GM12892 (cell line): ENCODE results near the gene CMTM8.

Experiments used
- POLR2A ChIP-seq: IDR thresholded peaks from 2 replicates; pipeline ENCODE4 v1.6.1; 2011; ENCODE audit warnings: low read depth, low read length, control low read depth
- POLR2AphosphoS5 ChIP-seq: IDR thresholded peaks from 2 replicates; pipeline ENCODE4 v1.6.1; 2011; ENCODE audit warnings: low read depth, low read length, control low read depth
- TAF1 ChIP-seq: IDR thresholded peaks from 2 replicates; pipeline ENCODE4 v1.6.1; 2011; ENCODE audit warnings: low read depth, mild to moderate bottlenecking, control low read depth, low read length, borderline replicate concordance

DNA sequence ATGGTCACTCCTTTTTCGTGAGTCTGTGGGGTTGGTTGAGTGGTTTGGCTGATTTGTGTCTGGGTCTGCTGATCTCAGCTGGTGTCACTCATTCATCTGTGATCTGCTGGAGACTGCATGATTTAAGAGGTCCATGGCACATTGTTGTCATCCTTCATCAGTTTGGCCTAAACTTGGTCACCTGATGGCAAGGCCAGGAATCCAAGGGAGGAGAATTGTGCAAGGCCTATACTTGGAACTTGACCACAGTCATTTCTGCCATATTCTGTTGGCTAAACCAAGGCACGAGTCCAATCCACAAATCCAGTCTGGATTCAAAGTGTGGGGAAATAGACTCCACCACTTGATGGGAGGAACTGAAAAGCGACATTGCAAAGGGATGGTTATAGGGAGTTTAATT is 67.6 kb downstream of the CMTM8 start:
- TF ChIP-seq POLR2AphosphoS5: no peak
- no peak for TF ChIP-seq POLR2A
- TF ChIP-seq TAF1: no peak
